ENCODE results near the gene LAMC1.

GRCh38 chr1:183048087-183049085, 25.2 kb downstream of the LAMC1 start:
- TF ChIP-seq, protein P1, sequence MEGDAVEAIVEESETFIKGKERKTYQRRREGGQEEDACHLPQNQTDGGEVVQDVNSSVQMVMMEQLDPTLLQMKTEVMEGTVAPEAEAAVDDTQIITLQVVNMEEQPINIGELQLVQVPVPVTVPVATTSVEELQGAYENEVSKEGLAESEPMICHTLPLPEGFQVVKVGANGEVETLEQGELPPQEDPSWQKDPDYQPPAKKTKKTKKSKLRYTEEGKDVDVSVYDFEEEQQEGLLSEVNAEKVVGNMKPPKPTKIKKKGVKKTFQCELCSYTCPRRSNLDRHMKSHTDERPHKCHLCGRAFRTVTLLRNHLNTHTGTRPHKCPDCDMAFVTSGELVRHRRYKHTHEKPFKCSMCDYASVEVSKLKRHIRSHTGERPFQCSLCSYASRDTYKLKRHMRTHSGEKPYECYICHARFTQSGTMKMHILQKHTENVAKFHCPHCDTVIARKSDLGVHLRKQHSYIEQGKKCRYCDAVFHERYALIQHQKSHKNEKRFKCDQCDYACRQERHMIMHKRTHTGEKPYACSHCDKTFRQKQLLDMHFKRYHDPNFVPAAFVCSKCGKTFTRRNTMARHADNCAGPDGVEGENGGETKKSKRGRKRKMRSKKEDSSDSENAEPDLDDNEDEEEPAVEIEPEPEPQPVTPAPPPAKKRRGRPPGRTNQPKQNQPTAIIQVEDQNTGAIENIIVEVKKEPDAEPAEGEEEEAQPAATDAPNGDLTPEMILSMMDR (conservative IDR thresholded peaks at IDR 0.05) = no peak
- TF ChIP-seq ZFX (IDR thresholded peaks at IDR 0.05) = no peak
